Duodenal mucosa (tissue), 2 donors: ENCODE data around the gene OR4M1.
"Not testable (repeated sequence)": the region's sequence is repeated elsewhere in the genome, so short reads cannot be mapped to it uniquely, and the experiment has no call there.

Experiments used
- H3K27ac ChIP-seq: one replicate; pipeline ENCODE4 v1.7.0; 2013; ENCODE audit warnings: low read depth, low read length
- H3K27me3 ChIP-seq, 2 donors: one replicate each; pipeline ENCODE4 v1.7.0; 2013; ENCODE audit warnings: low read length in 2 of 2, control low read depth in 1 of 2; ENCODE audit not compliant: insufficient read depth in 2 of 2, control insufficient read depth in 1 of 2
- H3K36me3 ChIP-seq, 2 donors: one replicate each; pipeline ENCODE4 v1.7.0; 2013; ENCODE audit warnings: low read length in 2 of 2, control low read depth in 1 of 2; ENCODE audit not compliant: insufficient read depth in 2 of 2, control insufficient read depth in 1 of 2
- H3K4me1 ChIP-seq, 2 donors: one replicate each; pipeline ENCODE4 v1.7.0; 2013; ENCODE audit warnings: low read length in 2 of 2, control low read depth in 1 of 2; ENCODE audit not compliant: insufficient read depth in 2 of 2, control insufficient read depth in 1 of 2
- H3K4me3 ChIP-seq, 2 donors: one replicate each; pipeline ENCODE4 v1.7.0; 2013; ENCODE audit warnings: low read length in 2 of 2, low read depth in 1 of 2
- H3K9ac ChIP-seq, 2 donors: one replicate each; pipeline ENCODE4 v1.7.0; 2013; ENCODE audit warnings: low read length in 2 of 2, low read depth in 1 of 2
- H3K9me3 ChIP-seq, 2 donors: one replicate each; pipeline ENCODE4 v1.7.0; 2013; ENCODE audit warnings: low read length in 2 of 2, control low read depth in 1 of 2; ENCODE audit not compliant: control insufficient read depth in 1 of 2

Gene OR4M1

DNA sequence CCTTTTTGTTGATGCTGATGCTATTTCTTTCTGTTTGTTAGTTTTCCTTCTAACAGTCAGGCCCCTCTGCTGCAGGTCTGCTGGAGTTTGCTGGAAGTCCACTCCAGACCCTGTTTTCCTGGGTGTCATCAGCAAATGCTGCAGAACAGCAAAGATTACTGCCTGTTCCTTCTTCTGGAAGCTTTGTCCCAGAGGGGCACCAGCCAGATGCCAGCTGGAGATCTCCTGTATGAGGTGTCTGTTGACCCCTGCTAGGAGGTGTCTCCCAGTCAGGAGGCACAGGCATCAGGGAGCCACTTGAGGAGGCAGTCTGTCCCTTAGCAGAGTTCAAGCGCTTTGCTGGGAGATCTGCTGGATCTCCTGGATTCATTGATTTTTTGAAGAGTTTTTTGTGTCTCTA, 46.6 kb downstream of the OR4M1 start:
- not testable (repeated sequence) for H3K9me3 ChIP-seq, H3K27ac ChIP-seq, H3K9ac ChIP-seq

DNA sequence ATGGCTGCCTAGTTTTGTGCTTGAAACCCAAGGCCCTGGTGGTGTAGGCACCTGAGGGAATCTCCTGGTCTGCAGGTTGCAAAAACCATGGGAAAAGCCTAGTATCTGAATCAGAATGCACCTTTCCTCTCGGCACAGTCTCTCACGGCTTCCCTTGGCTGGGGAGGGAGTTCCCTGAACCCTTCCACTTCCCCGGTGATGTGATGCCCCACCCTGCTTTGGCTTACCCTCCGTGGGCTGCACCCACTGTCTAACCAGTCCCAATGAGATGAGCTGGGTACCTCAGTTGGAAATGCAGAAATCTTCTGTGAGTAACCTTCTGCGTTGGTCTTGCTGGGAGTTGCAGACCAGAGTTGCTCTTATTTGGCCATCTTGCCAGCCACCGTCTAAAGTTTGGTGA, 47.7 kb downstream of the OR4M1 start:
- not testable (repeated sequence) for H3K4me1 ChIP-seq, H3K27ac ChIP-seq, H3K36me3 ChIP-seq, H3K9ac ChIP-seq, H3K9me3 ChIP-seq, H3K27me3 ChIP-seq, H3K4me3 ChIP-seq

More for the DNA sequence above, 46.6 kb downstream of the OR4M1 start:
- not testable (repeated sequence) for H3K4me3 ChIP-seq, H3K36me3 ChIP-seq, H3K27me3 ChIP-seq, H3K4me1 ChIP-seq

DNA sequence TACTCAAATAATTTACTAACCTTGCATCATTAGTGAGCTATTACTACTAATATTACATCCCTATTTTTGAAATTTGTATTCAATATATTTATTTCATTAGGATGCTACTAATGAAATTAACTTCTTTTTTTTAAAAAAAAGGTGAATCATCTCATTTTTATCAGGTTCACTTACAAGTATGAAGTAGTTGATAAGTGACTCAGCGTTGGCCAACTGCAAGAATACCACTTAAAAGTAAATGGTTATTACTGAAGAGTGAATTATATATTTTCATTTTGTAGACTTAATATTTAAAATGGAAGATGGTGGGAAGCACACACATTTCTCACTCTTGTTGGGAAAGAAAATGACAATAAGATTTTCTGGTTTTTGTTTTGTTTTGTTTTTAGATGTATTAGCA, 49.9 kb downstream of the OR4M1 start:
- no peak overlapping the region for H3K9ac ChIP-seq
- no peaks in the 10 kb centered on the region for H3K4me1 ChIP-seq
- no peaks in the 10 kb centered on the region for H3K27me3 ChIP-seq
- no peak overlapping the region for H3K27ac ChIP-seq
- H3K9me3 ChIP-seq, result peaks cover 3 to 4% of the 10 kb centered on the region in 2 donors
- no peaks in the 10 kb centered on the region for H3K36me3 ChIP-seq
- H3K4me3 ChIP-seq, result no peak overlapping the region

DNA sequence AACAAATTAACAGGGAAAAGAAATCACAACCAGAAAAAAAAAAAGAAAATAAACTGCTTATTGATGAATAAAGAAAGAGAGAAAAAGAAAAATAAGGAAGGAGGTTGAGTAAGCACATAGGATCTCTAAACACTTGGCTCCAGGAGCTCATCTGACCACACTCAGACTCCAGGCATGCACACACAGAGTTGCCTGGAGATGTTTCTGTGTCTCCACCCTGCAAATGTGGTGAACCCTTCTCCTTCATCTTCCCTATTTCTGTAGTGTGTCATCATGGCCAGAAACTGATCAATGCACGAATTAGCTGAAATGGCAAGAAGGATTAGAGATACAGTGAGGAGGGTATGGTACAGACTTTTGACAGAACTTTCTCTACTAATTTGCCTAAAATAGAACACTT, 50.5 kb downstream of the OR4M1 start:
- Histone ChIP-seq H3K4me1 (no peaks in the 10 kb centered on the region), H3K9ac (no peak overlapping the region), H3K4me3 (no peak overlapping the region), H3K9me3 (peaks cover 3 to 4% of the 10 kb centered on the region in 2 donors), H3K27ac (no peak overlapping the region), H3K27me3 (no peaks in the 10 kb centered on the region), H3K36me3 (no peaks in the 10 kb centered on the region)

DNA sequence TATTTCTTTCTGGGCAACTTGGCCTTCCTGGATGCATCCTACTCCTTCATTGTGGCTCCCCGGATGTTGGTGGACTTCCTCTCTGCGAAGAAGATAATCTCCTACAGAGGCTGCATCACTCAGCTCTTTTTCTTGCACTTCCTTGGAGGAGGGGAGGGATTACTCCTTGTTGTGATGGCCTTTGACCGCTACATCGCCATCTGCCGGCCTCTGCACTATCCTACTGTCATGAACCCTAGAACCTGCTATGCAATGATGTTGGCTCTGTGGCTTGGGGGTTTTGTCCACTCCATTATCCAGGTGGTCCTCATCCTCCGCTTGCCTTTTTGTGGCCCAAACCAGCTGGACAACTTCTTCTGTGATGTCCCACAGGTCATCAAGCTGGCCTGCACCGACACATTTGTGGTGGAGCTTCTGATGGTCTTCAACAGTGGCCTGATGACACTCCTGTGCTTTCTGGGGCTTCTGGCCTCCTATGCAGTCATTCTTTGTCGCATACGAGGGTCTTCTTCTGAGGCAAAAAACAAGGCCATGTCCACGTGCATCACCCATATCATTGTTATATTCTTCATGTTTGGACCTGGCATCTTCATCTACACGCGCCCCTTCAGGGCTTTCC, 54.4 kb downstream of the OR4M1 start:
- H3K9ac ChIP-seq, H3K27ac ChIP-seq, H3K4me1 ChIP-seq, H3K4me3 ChIP-seq, H3K36me3 ChIP-seq, H3K27me3 ChIP-seq, H3K9me3 ChIP-seq: not testable (repeated sequence)

DNA sequence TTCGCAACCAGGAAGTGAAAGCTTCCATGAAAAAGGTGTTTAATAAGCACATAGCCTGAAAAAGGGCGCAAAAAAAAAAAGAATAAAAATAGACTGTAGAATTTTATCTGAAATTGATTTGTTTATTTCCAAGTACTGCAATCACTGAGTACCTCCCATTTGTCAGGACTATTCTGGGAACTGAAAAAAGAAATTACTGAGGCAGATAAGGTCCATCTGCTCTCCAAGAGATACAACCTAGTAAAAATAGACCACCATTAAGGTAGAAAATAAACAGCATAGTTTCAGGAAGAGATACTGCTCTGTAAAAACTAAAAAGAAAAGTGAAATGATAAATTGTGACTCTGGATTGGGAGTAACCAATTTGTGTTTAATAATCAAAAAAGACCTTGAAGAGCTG, 55.0 kb downstream of the OR4M1 start:
- H3K9me3 ChIP-seq, result peaks cover 0 to 4% of the 10 kb centered on the region in 2 donors
- no peak overlapping the region for H3K4me3 ChIP-seq
- H3K4me1 ChIP-seq, result no peaks in the 10 kb centered on the region
- no peaks in the 10 kb centered on the region for H3K36me3 ChIP-seq
- no peak overlapping the region for H3K9ac ChIP-seq
- H3K27me3 ChIP-seq, result no peaks in the 10 kb centered on the region
- H3K27ac ChIP-seq, result no peak overlapping the region
